Liver (tissue), 9 donors: Measurements from ENCODE around the gene MYO15B. TPM values are rescaled to one million over a fixed set of nuclear protein-coding genes. Genes with fewer than 3 reads are reported as not detected.

Experiments
- DNase-seq: peaks from one replicate; pipeline ENCODE4 v3.0.0-alpha.2; 2017; ENCODE audit warnings: low spot score
- H3K27ac ChIP-seq, 2 donors: one replicate each; pipeline ENCODE4 v1.7.0; 2013; ENCODE audit warnings: inconsistent platforms in 2 of 2, low read length in 2 of 2, control low read depth in 1 of 2, low read depth in 1 of 2, mild to moderate bottlenecking in 1 of 2
- H3K27me3 ChIP-seq, 4 donors: one replicate each; pipeline versions ENCODE4 v1.6.1 to v1.7.0; 2013; ENCODE audit warnings: low read length in 3 of 4, inconsistent platforms in 1 of 4, mild to moderate bottlenecking in 1 of 4, moderate library complexity in 1 of 4; ENCODE audit not compliant: control insufficient read depth in 4 of 4, insufficient read depth in 4 of 4
- H3K36me3 ChIP-seq, 4 donors: one replicate each; pipeline versions ENCODE4 v1.6.1 to v1.7.0; 2013; ENCODE audit warnings: low read length in 3 of 4, mild to moderate bottlenecking in 3 of 4, low read depth in 1 of 4, moderate library complexity in 1 of 4; ENCODE audit not compliant: control insufficient read depth in 4 of 4, insufficient read depth in 3 of 4
- H3K4me1 ChIP-seq, 4 donors: one replicate each; pipeline versions ENCODE4 v1.6.1 to v1.7.0; 2013; ENCODE audit warnings: low read length in 3 of 4, mild to moderate bottlenecking in 3 of 4, moderate library complexity in 1 of 4; ENCODE audit not compliant: control insufficient read depth in 4 of 4, insufficient read depth in 4 of 4
- H3K4me3 ChIP-seq, 3 donors: one replicate each; pipeline versions ENCODE4 v1.6.1 to v1.7.0; 2013; ENCODE audit warnings: low read length in 3 of 3, control low read depth in 1 of 3, low read depth in 1 of 3, mild to moderate bottlenecking in 1 of 3
- H3K9ac ChIP-seq, 2 donors: one replicate each; pipeline ENCODE4 v1.7.0; 2013; ENCODE audit warnings: low read length in 2 of 2, mild to moderate bottlenecking in 2 of 2, moderate library complexity in 2 of 2, control low read depth in 1 of 2, low read depth in 1 of 2
- H3K9me3 ChIP-seq, 4 donors: one replicate each; pipeline versions ENCODE4 v1.6.1 to v1.7.0; 2013; ENCODE audit warnings: low read length in 3 of 4; ENCODE audit not compliant: control insufficient read depth in 4 of 4
- ATF3 ChIP-seq: IDR thresholded peaks from 2 replicates; pipeline ENCODE4 v1.6.1; 2016; ENCODE audit warnings: antibody characterized with exemption
- CTCF ChIP-seq: fragments of 150-350 bp; IDR thresholded peaks from 2 replicates; pipeline ENCODE4 v1.5.1; 2017; ENCODE audit warnings: improper control_type of control experiment, low read depth, low read length; ENCODE audit not compliant: missing input control
- EGR1 ChIP-seq, 2 donors: IDR thresholded peaks; 2 replicates each; pipeline ENCODE4 v1.6.1; 2016 to 2018; ENCODE audit warnings: antibody characterized with exemption in 2 of 2, low read depth in 2 of 2
- FOXA2 ChIP-seq: IDR thresholded peaks from 2 replicates; pipeline ENCODE4 v1.6.1; 2016; ENCODE audit warnings: antibody characterized with exemption
- GABPA ChIP-seq, 2 donors: IDR thresholded peaks in 1 of 2; conservative IDR thresholded peaks in 1 of 2; 2 replicates each; pipeline ENCODE4 v1.6.1; 2016; ENCODE audit warnings: antibody characterized with exemption in 2 of 2, mild to moderate bottlenecking in 1 of 2, moderate library complexity in 1 of 2
- HNF4A ChIP-seq, 2 donors: conservative IDR thresholded peaks; 2 replicates each; pipeline ENCODE4 v1.6.1; 2016; ENCODE audit warnings: antibody characterized with exemption in 2 of 2, mild to moderate bottlenecking in 2 of 2
- HNF4G ChIP-seq: IDR thresholded peaks from 2 replicates; pipeline ENCODE4 v1.6.1; 2016; ENCODE audit warnings: antibody characterized with exemption
- JUND ChIP-seq, 2 donors: IDR thresholded peaks; 2 replicates each; pipeline ENCODE4 v1.6.1; 2016; ENCODE audit warnings: antibody characterized with exemption in 2 of 2
- NR2F2 ChIP-seq: IDR thresholded peaks from 2 replicates; pipeline ENCODE4 v1.6.1; 2016; ENCODE audit warnings: antibody characterized with exemption
- RAD21 ChIP-seq, 2 donors: IDR thresholded peaks; 2 replicates each; pipeline ENCODE4 v1.6.1; 2016; ENCODE audit warnings: antibody characterized with exemption in 2 of 2, mild to moderate bottlenecking in 2 of 2
- REST ChIP-seq: IDR thresholded peaks from 2 replicates; pipeline ENCODE4 v1.6.1; 2016; ENCODE audit warnings: antibody characterized with exemption, mild to moderate bottlenecking
- RXRA ChIP-seq, 2 donors: IDR thresholded peaks; 2 replicates each; pipeline ENCODE4 v1.6.1; 2017 to 2018; ENCODE audit warnings: antibody characterized with exemption in 2 of 2, mild to moderate bottlenecking in 1 of 2
- SP1 ChIP-seq: IDR thresholded peaks from 2 replicates; pipeline ENCODE4 v1.6.1; 2018; ENCODE audit warnings: antibody characterized with exemption, mild to moderate bottlenecking
- YY1 ChIP-seq: IDR thresholded peaks from 2 replicates; pipeline ENCODE4 v1.6.1; 2016; ENCODE audit warnings: antibody characterized with exemption, mild to moderate bottlenecking
- ZBTB33 ChIP-seq: IDR thresholded peaks from 2 replicates; pipeline ENCODE4 v1.6.1; 2016; ENCODE audit warnings: antibody characterized with exemption
- WGBS: extraction: QIAGEN DNeasy Blood & Tissue Kit; methylation state at CpG from one replicate; pipeline ENCODE4 v1.1.7; 2013; 5-methylcytosine and 5-hydroxymethylcytosine counted together
- polyA plus RNA-seq, 2 donors: library from polyadenylated mRNA; stranded (reverse) in 1 of 2; unstranded in 1 of 2; fragments of 200-250 nt in 1 of 2; fragments of >200 nt in 1 of 2; fragmentation: Nextera tagmentation in 1 of 2; extraction: Ambion mirVana in 1 of 2; gene quantifications; one replicate each; pipeline versions ENCODE4 v1.2.1 to v1.2.3, GENCODE V29; 2013 to 2015
- total RNA-seq, 2 donors: library from RNA; depleted of rRNA; stranded (reverse); fragments of >200 nt; gene quantifications; one replicate each; pipeline ENCODE4 v1.2.3, GENCODE V29; 2014
- donor health status: healthy.
- donor health status: healthy.
- donor health status: healthy.
- donor health status: healthy.
- donor health status: healthy.

The MYO15B gene
- total and polyA plus RNA-seq, 4 donors: 13.3 to 34.4 (median 18.0) TPM

GRCh38 chr17:75614556-75615270 is 27.1 kb downstream of the MYO15B start (continued):
- no peak for TF ChIP-seq CTCF
- no peak for TF ChIP-seq YY1

GRCh38 chr17:75615301-75615700 is 27.7 kb downstream of the MYO15B start:
- Histone ChIP-seq H3K36me3 (peaks cover 0 to 42% (median 6%) of the 10 kb centered on the region in 4 donors), H3K27me3 (no peaks in the 10 kb centered on the region), H3K4me1 (peaks cover 0 to 14% (median 9%) of the 10 kb centered on the region in 4 donors), H3K4me3 (no peak overlapping the region), H3K27ac (no peak overlapping the region), H3K9me3 (no peaks in the 10 kb centered on the region), H3K9ac (no peak overlapping the region)
- WGBS: 94% methylated on average over 11 of the region's 11 CpGs
- no peak for DNase-seq
- TF ChIP-seq HNF4A (conservative IDR thresholded peaks at IDR 0.05): no peak
- TF ChIP-seq CTCF: no peak
- no peak for TF ChIP-seq ATF3
- no peak for TF ChIP-seq RAD21 (IDR thresholded peaks at IDR 0.05)
- no peak for TF ChIP-seq FOXA2
- no peak for TF ChIP-seq JUND (IDR thresholded peaks at IDR 0.05)
- TF ChIP-seq NR2F2: no peak
- TF ChIP-seq ZBTB33: no peak
- no peak for TF ChIP-seq EGR1 (IDR thresholded peaks at IDR 0.05; ENCODE audit: low read depth in 2 of 2)
- TF ChIP-seq GABPA (IDR thresholded peaks at IDR 0.05 in 1 of 2, conservative IDR thresholded peaks at IDR 0.05 in 1 of 2): no peak
- TF ChIP-seq HNF4G: no peak
- TF ChIP-seq REST: no peak
- no peak for TF ChIP-seq SP1
- no peak for TF ChIP-seq RXRA (IDR thresholded peaks at IDR 0.05)
